NCI-H2107 treated with DMSO at 0.1 percent for 48 hours (cell line): ENCODE results near the gene TMEM132C.

Experiments used
- DNase-seq: peaks from one replicate; lab custom pipeline; 2025; ENCODE audit not compliant: unreplicated experiment; lab: John Stamatoyannopoulos, UW

The TMEM132C gene

DNA sequence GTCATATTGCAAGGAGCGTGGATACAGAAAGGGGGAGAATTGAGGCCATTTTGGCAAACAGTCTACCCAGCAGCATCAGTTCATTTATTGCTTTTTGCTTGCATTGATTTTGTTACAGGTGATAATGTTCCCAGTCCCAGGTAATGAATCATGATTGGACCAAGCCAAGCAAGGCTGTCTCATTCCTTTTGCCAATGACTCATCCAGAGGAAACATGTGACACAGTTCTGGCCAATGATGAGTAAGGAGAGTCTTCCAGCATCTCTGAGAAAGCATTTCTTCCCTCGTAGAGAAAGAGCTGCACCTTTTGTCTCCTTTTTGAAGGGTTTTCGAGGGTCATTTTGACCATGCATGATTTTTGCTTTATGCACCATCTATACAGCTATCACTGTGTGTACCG lies 488.6 kb downstream of the TMEM132C start:
- DNase-seq = no peak
